HepG2 (cell line): Measurements from ENCODE around the gene CLASP2. TPM values are rescaled to one million over a fixed set of nuclear protein-coding genes. Genes with fewer than 3 reads are reported as not detected.

ENCODE experiments used
- ELF4 ChIP-seq: sonication (generic); formaldehyde crosslinking; IDR thresholded peaks from 2 replicates; pipeline ENCODE4 v1.5.0; 2020; ENCODE audit warnings: missing genetic modification reagents, mild to moderate bottlenecking, moderate library complexity, borderline replicate concordance
- HDAC1 ChIP-seq: sonication (generic); formaldehyde crosslinking; IDR thresholded peaks from 2 replicates; pipeline ENCODE4 v1.5.1; 2020; ENCODE audit warnings: mild to moderate bottlenecking, missing genetic modification reagents
- KDM1A ChIP-seq: IDR thresholded peaks from 2 replicates; pipeline ENCODE4 v1.6.1; 2016; ENCODE audit warnings: missing compliant biosample characterization
- RBFOX2 ChIP-seq: fragments of 200-400 bp; formaldehyde crosslinking; IDR thresholded peaks from 2 replicates; pipeline ENCODE4 v1.6.1; 2017; ENCODE audit warnings: low read depth, mild to moderate bottlenecking, low read length
- RFXAP ChIP-seq: sonication (generic); formaldehyde crosslinking; IDR thresholded peaks from 2 replicates; pipeline ENCODE4 v1.4.0; 2020; ENCODE audit warnings: missing genetic modification reagents, borderline replicate concordance
- SNRNP70 ChIP-seq: fragments of 200-400 bp; formaldehyde crosslinking; IDR thresholded peaks from 2 replicates; pipeline ENCODE4 v1.6.1; 2017; ENCODE audit warnings: mild to moderate bottlenecking, low read depth, low read length, moderate library complexity
- TEAD2 ChIP-seq: sonication (generic); formaldehyde crosslinking; IDR thresholded peaks from 2 replicates; pipeline ENCODE4 v1.9.0; 2021; ENCODE audit warnings: missing genetic modification reagents
- ZC3H4 ChIP-seq: sonication (generic); formaldehyde crosslinking; IDR thresholded peaks from 2 replicates; pipeline ENCODE4 v1.4.0; 2020; ENCODE audit warnings: missing genetic modification reagents, borderline replicate concordance
- ZFP36L1 ChIP-seq: sonication (generic); formaldehyde crosslinking; IDR thresholded peaks from 2 replicates; pipeline ENCODE4 v1.8.0; 2022; ENCODE audit warnings: mild to moderate bottlenecking, missing genetic modification reagents, moderate library complexity
- ZNF274 ChIP-seq: sonication (generic); formaldehyde crosslinking; IDR thresholded peaks from 2 replicates; pipeline ENCODE4 v1.5.1; 2020; ENCODE audit warnings: mild to moderate bottlenecking, missing genetic modification reagents
- ZNF564 ChIP-seq: sonication (generic); formaldehyde crosslinking; IDR thresholded peaks from 2 replicates; pipeline ENCODE4 v1.8.1; 2023; ENCODE audit warnings: mild to moderate bottlenecking, missing genetic modification reagents
- ZNF780A ChIP-seq: sonication (generic); formaldehyde crosslinking; IDR thresholded peaks from 2 replicates; pipeline ENCODE4 v1.8.0; 2022; ENCODE audit warnings: mild to moderate bottlenecking, missing genetic modification reagents, moderate library complexity
- ZSCAN21 ChIP-seq: sonication (generic); formaldehyde crosslinking; IDR thresholded peaks from 2 replicates; pipeline ENCODE4 v1.8.0; 2022; ENCODE audit warnings: mild to moderate bottlenecking, missing genetic modification reagents, moderate library complexity, borderline replicate concordance
- ZSCAN29 ChIP-seq: sonication (generic); formaldehyde crosslinking; conservative IDR thresholded peaks from 2 replicates; pipeline ENCODE4 v1.4.0; 2020; ENCODE audit warnings: mild to moderate bottlenecking, missing genetic modification reagents
- polyA plus RNA-seq, 8 experiments: library from polyadenylated mRNA; depleted of rRNA in 3 of 8; stranded (reverse) in 7 of 8; unstranded in 1 of 8; fragments of >200 nt; fragmentation: Illumina TruSeq in 4 of 8; extraction: Trizol in 4 of 8; gene quantifications; 2 replicates each; pipeline versions ENCODE4 v1.2.1 to v1.2.3, GENCODE V29; 2011 to 2016; ENCODE audit warnings: low read depth in 4 of 8, missing spikeins in 1 of 8, mixed read lengths in 1 of 8; ENCODE audit not compliant: insufficient read depth in 1 of 8
- total RNA-seq, 5 experiments: library from RNA; depleted of rRNA; stranded (reverse); fragments of >200 nt; fragmentation: Illumina TruSeq; extraction: Trizol; gene quantifications; 2 replicates each; pipeline ENCODE4 v1.2.3, GENCODE V29; 2016; ENCODE audit warnings: low read depth in 1 of 5
- TF ChIP-seq, protein P1 (sequence below): IDR thresholded peaks from 2 replicates; pipeline ENCODE4 v1.6.1; 2016; ENCODE audit warnings: low read depth, borderline replicate concordance
- TF ChIP-seq, protein P2 (sequence below): sonication (generic); formaldehyde crosslinking; IDR thresholded peaks from 2 replicates; pipeline ENCODE4 v1.5.1; 2020; ENCODE audit warnings: mild to moderate bottlenecking, missing genetic modification reagents, borderline replicate concordance
- TF ChIP-seq, protein P3 (sequence below): sonication (generic); formaldehyde crosslinking; IDR thresholded peaks from 2 replicates; pipeline ENCODE4 v1.4.0; 2020; ENCODE audit warnings: mild to moderate bottlenecking, missing genetic modification reagents
- TF ChIP-seq, protein P4 (sequence below): sonication (generic); formaldehyde crosslinking; IDR thresholded peaks from 2 replicates; pipeline ENCODE4 v1.4.0; 2020; ENCODE audit warnings: missing genetic modification reagents, borderline replicate concordance

CLASP2 gene
- total and polyA plus RNA-seq, 2 of the 13 experiments (the other 11 are each of a cell fraction or from before 2014, with no cell fraction given), result 15.7 to 34.8 TPM

DNA sequence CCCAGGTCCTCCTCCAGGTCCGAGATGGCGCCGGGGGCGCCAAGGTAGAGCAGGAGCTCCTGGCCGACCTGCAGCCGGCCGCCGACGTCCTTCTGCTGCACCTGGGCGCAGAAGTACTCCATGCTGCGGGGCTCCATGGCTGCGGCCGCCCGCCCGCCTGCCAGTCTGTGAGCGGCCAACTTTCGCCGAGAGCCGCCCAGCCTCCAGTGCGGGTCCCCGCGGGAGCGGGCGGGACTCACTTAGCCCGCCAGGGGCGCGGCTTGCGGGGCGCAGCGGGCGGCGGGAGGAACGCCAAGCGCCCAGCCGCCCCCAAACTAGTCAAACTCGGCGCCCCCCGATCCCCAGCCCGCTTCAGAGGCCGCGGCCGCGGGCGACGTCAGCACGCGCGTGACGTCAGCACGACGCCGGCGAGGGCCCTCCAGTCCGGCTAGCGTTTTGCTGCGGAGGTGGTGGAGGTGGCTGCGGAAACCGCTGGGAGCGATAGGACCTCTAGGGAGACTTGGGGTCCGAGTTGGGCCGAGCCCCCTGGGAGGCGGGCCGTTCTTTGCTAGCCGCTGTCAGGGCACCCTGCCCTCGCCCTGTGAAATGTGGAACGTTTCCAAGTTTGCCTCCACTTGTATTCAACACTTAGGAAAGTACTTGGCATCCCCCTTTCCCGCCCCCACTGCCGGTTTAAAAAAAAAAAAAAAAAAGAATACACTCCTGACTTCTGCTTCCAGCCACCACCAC is at the start of gene CLASP2 (continued):
- no peak for TF ChIP-seq ZSCAN29 (CRISPR knock-in tag)
- TF ChIP-seq KDM1A, result no peak
- peak; percentile 51; the same call in 1 of the 2 replicates for TF ChIP-seq ZC3H4 (CRISPR knock-in tag)
- no peak; the same call in 1 of the 2 replicates for TF ChIP-seq RFXAP
- TF ChIP-seq, protein P1, sequence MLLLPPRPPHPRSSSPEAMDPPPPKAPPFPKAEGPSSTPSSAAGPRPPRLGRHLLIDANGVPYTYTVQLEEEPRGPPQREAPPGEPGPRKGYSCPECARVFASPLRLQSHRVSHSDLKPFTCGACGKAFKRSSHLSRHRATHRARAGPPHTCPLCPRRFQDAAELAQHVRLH (CRISPR knock-in tag), result 0 out of 2 replicates have a peak, but pooled peaks have one; percentile 33
- TF ChIP-seq, protein P2, sequence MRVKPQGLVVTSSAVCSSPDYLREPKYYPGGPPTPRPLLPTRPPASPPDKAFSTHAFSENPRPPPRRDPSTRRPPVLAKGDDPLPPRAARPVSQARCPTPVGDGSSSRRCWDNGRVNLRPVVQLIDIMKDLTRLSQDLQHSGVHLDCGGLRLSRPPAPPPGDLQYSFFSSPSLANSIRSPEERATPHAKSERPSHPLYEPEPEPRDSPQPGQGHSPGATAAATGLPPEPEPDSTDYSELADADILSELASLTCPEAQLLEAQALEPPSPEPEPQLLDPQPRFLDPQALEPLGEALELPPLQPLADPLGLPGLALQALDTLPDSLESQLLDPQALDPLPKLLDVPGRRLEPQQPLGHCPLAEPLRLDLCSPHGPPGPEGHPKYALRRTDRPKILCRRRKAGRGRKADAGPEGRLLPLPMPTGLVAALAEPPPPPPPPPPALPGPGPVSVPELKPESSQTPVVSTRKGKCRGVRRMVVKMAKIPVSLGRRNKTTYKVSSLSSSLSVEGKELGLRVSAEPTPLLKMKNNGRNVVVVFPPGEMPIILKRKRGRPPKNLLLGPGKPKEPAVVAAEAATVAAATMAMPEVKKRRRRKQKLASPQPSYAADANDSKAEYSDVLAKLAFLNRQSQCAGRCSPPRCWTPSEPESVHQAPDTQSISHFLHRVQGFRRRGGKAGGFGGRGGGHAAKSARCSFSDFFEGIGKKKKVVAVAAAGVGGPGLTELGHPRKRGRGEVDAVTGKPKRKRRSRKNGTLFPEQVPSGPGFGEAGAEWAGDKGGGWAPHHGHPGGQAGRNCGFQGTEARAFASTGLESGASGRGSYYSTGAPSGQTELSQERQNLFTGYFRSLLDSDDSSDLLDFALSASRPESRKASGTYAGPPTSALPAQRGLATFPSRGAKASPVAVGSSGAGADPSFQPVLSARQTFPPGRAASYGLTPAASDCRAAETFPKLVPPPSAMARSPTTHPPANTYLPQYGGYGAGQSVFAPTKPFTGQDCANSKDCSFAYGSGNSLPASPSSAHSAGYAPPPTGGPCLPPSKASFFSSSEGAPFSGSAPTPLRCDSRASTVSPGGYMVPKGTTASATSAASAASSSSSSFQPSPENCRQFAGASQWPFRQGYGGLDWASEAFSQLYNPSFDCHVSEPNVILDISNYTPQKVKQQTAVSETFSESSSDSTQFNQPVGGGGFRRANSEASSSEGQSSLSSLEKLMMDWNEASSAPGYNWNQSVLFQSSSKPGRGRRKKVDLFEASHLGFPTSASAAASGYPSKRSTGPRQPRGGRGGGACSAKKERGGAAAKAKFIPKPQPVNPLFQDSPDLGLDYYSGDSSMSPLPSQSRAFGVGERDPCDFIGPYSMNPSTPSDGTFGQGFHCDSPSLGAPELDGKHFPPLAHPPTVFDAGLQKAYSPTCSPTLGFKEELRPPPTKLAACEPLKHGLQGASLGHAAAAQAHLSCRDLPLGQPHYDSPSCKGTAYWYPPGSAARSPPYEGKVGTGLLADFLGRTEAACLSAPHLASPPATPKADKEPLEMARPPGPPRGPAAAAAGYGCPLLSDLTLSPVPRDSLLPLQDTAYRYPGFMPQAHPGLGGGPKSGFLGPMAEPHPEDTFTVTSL (CRISPR knock-in tag), result no peak
- 0 out of 2 replicates have a peak, but pooled peaks have one; percentile 26 for TF ChIP-seq ZNF564 (CRISPR knock-in tag)
- TF ChIP-seq ZSCAN21 (CRISPR knock-in tag), result no peak
- TF ChIP-seq, protein P3, sequence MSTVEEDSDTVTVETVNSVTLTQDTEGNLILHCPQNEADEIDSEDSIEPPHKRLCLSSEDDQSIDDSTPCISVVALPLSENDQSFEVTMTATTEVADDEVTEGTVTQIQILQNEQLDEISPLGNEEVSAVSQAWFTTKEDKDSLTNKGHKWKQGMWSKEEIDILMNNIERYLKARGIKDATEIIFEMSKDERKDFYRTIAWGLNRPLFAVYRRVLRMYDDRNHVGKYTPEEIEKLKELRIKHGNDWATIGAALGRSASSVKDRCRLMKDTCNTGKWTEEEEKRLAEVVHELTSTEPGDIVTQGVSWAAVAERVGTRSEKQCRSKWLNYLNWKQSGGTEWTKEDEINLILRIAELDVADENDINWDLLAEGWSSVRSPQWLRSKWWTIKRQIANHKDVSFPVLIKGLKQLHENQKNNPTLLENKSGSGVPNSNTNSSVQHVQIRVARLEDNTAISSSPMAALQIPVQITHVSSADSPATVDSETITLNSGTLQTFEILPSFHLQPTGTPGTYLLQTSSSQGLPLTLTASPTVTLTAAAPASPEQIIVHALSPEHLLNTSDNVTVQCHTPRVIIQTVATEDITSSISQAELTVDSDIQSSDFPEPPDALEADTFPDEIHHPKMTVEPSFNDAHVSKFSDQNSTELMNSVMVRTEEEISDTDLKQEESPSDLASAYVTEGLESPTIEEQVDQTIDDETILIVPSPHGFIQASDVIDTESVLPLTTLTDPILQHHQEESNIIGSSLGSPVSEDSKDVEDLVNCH, result no peak
- no peak for TF ChIP-seq ZNF780A
- TF ChIP-seq RBFOX2, result peak; percentile 87
- no peak for TF ChIP-seq SNRNP70
- no peak for TF ChIP-seq TEAD2 (CRISPR knock-in tag)
- TF ChIP-seq, protein P4, sequence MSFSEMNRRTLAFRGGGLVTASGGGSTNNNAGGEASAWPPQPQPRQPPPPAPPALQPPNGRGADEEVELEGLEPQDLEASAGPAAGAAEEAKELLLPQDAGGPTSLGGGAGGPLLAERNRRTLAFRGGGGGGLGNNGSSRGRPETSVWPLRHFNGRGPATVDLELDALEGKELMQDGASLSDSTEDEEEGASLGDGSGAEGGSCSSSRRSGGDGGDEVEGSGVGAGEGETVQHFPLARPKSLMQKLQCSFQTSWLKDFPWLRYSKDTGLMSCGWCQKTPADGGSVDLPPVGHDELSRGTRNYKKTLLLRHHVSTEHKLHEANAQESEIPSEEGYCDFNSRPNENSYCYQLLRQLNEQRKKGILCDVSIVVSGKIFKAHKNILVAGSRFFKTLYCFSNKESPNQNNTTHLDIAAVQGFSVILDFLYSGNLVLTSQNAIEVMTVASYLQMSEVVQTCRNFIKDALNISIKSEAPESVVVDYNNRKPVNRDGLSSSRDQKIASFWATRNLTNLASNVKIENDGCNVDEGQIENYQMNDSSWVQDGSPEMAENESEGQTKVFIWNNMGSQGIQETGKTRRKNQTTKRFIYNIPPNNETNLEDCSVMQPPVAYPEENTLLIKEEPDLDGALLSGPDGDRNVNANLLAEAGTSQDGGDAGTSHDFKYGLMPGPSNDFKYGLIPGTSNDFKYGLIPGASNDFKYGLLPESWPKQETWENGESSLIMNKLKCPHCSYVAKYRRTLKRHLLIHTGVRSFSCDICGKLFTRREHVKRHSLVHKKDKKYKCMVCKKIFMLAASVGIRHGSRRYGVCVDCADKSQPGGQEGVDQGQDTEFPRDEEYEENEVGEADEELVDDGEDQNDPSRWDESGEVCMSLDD (CRISPR knock-in tag), result no peak
- peak; percentile 77 for TF ChIP-seq HDAC1
- no peak for TF ChIP-seq ELF4
- peak; percentile 55; the same call in 1 of the 2 replicates for TF ChIP-seq ZFP36L1 (CRISPR knock-in tag)
- no peak for TF ChIP-seq ZNF274
